HG03457 (cell line): Measurements from ENCODE around the gene WDR88.
"Not testable (repeated sequence)": the region's sequence is repeated elsewhere in the genome, so short reads cannot be mapped to it uniquely, and the experiment has no call there.

Experiments
- ATAC-seq: cut with Tn5 transposase; IDR thresholded peaks from one replicate; pipeline ENCODE4 v1.9.1; 2021; ENCODE audit warnings: moderate number of reproducible peaks; ENCODE audit not compliant: unreplicated experiment

Gene WDR88

GRCh38 chr19:33132021-33132420, at the start of gene WDR88:
WDR88 (plus strand) TSS chr19:33132114; CDS start chr19:33132170, 56 bp downstream.
- ATAC-seq, result no peak

DNA sequence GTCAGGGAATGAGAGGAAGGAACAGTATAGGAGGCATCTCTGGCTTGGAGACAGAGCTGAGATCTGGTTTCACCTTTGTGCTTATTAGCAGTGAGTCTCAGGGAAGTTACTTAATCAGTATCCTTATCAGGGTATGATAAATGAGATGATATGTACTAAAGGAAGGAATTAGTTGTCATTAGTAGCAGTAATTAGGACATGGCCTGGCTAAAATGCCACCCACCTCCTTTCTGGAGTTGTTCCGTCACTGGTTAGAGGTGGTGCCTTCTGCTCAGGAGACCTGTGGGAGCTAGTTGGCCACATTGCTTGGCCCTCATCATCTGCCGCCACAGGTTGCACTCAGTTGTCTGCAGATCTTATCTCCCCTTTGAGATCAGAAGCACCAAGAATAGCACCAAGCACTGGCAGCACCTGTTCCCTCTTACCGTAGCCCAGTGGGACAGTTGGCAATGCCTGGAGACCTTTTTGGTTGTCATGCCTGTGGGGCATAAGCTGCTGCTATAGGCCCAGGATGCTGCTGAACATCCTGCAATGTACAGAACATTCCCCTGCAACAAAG, 46.3 kb upstream of the WDR88 start:
- ATAC-seq, result no peak

GRCh38 chr19:33086955-33087354, 45.0 kb upstream of the WDR88 start:
- no peak for ATAC-seq

- no peak for ATAC-seq
These were observed 42.9 kb upstream of the WDR88 start for GRCh38 chr19:33089010-33089409.

DNA sequence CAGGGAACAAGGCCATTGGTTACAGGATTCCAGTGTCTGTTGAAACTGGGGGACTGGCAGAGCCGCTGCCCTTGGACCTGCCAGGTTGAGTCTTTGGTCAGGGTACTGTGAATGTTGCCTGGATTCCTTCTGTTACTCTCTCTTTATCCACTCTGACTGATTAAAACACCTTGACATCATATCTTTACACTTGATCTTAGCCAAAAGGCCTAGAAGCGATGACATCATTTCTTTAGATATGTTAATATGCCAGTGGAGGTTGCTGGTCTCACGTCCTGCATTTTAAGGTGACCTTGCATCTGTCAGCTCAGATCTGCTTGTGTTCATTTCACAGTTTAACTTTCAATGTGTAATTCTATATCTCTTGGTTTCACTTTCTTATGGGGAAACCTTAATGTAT, 41.7 kb upstream of the WDR88 start:
- ATAC-seq, result no peak

DNA sequence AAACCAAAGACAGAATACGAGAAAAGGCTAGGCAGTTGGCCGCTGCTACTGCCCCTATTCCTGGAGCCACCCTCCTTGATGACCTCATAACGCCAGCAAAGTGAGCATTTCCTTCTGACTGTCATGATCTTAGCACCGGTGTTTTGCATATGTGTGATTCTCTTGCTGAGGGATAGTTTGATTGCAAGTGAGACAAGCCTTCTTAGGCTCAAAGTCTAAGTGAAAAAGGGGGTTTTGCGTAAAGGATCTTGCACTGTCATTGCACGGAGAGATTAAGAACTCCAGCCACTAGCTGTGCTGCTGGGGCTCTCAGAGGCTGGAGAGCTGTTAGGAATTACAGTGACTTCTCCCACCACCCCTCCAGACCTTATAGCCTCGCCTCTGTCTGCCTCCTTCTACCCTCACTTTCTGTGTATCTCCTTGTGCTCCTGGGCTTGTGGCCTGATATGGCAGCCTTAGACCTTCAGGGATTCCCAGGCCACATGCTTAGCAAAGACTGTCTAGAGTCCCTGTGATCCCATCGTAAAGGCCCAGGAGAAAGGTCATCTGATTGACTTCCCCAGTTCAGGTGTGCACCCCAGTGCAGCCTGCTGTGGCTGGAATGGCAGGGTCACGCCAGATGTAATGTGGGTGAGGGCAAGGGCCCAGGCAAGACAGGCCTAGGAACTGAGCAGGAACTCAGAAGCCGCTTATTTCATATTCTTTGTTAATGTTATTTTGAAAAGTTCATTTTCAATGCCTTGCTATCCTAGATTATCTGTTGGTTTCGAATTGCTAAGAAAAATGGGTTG, 38.3 kb upstream of the WDR88 start:
- ATAC-seq, result no peak

GRCh38 chr19:33094436-33095067, 37.4 kb upstream of the WDR88 start:
- no peak for ATAC-seq

GRCh38 chr19:33096005-33096404, 35.9 kb upstream of the WDR88 start:
- no peak for ATAC-seq

- no peak for ATAC-seq
These were observed 33.8 kb upstream of the WDR88 start for GRCh38 chr19:33098055-33098534.

DNA sequence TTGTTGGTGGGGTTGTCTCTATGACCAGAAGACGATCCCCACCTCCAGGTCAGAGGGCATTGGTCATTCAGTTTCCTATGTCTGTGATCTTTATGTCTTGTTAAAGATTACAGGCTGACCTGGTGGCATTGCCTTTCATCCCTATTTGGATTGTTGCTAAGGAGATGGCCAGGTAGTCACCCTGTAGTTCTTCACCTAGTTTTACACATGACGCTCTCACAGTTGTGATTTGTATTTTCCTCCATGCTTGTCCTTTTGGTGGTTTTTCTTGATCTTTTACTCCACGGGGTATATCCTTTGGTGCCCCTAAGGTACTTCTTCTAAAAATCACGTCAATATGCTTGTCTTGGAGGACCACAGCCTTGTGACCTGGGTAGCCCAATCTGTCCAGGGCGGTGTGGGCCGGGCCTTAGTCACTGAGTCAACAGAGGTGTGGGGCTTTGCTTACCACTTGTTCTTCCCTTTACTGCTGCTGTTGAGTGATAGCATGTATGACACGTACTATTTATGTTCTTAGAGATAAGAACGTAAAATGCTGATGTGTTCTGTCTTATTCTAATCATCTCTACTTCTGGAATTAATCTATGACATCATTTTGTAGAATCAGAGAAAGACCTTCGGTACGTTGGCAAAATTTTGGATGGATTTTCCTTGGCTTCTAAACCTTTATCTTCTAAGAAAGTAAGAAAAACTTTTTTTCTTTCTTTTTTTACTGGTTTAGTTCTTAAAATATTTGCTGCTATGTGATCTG, 30.8 kb upstream of the WDR88 start:
- no peak for ATAC-seq

GRCh38 chr19:33102893-33103292, 29.0 kb upstream of the WDR88 start:
- ATAC-seq, result no peak

DNA sequence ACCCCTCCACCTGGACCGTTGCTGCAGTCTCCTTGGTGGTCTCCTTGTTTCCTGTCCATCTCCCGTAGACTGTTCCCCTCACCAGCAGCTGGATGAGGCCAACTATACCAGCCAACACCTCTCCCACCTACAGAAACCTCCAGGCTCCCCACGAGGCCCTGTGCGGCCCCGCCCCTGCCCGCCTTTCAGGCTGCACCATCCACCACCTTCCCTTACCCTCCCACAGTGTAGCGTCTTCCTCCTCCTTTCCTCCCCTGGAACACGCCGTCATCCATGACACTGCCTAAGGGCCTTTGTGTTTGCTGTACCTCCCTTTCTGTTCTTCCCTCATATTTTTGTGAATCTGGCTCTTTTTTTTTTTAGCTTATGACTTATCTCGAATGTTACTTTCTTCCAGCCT, 23.8 kb upstream of the WDR88 start:
- no peak for ATAC-seq

DNA sequence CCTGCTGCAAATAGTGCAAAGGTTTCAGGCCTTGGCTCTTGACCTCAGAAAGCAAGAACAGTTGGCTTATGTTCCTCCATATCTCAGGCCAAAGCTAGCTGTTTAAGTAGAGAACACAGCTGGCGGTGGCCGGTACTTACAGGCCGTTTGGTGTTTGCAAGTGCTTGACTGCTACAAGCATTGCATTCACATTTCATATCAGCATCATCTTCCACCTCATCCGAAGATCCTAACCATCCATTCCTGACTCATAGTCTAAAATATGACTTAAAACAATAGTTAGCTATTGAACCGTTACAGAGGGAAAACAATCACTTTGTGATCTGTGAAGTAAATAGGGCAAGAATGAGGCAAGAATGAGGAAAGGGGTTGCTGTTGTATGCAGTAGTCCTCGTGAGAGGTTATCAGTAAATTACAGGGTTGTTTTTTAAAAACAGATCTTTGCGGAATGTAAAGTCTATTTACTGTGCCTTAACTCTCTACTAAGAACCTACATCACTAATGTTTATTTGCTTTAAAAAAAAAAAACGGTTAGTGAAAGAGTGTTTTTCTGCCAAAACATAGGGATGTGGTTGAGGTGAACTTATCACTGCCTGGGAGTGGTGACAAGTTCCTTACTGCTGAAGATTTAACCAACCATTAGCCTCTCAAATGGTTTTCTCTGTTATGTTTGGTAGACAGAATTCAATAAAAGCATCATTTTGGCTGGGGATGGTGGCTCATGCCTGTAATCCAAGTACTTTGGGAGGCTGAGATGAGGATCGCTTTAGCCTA, 21.6 kb upstream of the WDR88 start:
- ATAC-seq, result no peak

DNA sequence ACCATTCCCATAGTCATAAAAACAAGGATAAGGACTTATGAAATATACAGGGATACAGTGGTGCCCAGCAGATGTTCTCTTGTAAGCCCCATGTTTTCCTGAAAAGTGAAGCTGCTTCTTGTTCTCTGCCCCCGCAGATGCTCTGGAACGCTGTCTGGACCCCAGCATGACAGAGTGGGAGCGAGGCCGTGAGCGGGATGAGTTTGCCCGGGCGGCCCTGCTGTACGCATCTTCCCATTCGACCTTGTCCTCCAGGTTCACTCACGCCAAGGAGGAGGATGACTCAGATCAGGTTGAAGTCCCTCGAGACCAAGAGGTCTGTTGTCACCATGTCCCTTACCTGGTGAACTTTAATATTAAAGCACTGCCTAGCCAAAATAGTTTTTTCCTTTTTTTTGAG, 20.3 kb upstream of the WDR88 start:
- ATAC-seq, result no peak

- ATAC-seq, result no peak
These were observed 17.6 kb upstream of the WDR88 start for GRCh38 chr19:33114312-33114711.

DNA sequence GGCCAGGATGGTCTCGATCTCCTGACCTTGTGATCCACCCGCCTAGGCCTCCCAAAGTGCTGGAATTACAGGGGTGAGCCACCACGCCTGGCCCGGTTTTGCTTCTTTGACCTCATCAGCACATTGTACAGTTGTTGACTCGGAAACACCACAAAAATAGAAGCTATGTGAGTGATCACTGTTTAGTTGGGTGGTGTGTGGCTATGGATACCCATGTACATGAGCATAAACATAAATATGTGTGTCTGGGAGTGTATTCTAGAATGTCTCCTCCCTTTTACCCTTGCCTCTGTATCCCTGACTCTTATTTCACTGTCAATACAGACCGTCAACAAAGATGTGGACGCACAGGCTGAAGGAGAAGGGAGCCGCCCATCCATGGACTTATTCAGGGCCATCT, 14.4 kb upstream of the WDR88 start:
- no peak for ATAC-seq

DNA sequence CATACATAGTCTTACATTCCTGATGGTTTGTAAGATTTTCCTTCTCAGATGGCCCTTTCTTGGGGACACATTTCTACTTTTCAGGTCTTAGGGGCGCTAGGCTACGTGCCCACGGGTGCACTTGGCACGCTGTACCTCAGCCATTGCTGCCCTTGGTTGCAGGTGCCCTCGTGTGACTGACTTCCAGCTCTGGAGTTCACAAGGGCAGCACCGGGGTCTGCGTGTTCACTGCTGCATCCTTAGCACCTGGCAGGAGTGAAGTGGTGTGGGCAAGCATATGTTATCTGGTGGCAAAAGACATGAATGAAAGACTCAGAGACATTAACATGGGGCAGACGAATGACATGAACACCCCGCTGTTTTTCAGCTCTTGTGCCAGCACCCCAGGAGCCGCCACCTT, 13.3 kb upstream of the WDR88 start:
- ATAC-seq, result no peak

GRCh38 chr19:33124207-33125098, 7.5 kb upstream of the WDR88 start:
- ATAC-seq, result no peak

GRCh38 chr19:33125929-33126388, 6.0 kb upstream of the WDR88 start:
- no peak for ATAC-seq

- ATAC-seq, result not testable (repeated sequence)
These were observed 5.2 kb upstream of the WDR88 start for GRCh38 chr19:33126712-33127111.
